GM12878 (cell line): ENCODE results near the gene PPP2R5C. TPM values are rescaled to one million over a fixed set of nuclear protein-coding genes. Genes with fewer than 3 reads are reported as not detected.

Experiments used
- BHLHE40 ChIP-seq, 2 experiments: fragments of 450-650 bp in 1 of 2; IDR thresholded peaks; 2 replicates each; pipeline ENCODE4 v1.6.1; 2011 to 2017; ENCODE audit warnings: low read depth in 2 of 2, borderline replicate concordance in 1 of 2, improper control_type of control experiment in 1 of 2, low read length in 1 of 2, mild to moderate bottlenecking in 1 of 2
- BMI1 ChIP-seq: fragments of 450-650 bp; IDR thresholded peaks from 2 replicates; pipeline ENCODE4 v1.6.1; 2016; ENCODE audit warnings: mild to moderate bottlenecking, moderate library complexity, borderline replicate concordance
- EED ChIP-seq: sonication (generic); IDR thresholded peaks from 2 replicates; pipeline ENCODE4 v1.6.1; 2016; ENCODE audit warnings: antibody characterized with exemption, low read depth
- FOXK2 ChIP-seq: fragments of 450-650 bp; IDR thresholded peaks from 2 replicates; pipeline ENCODE4 v1.6.1; 2017; ENCODE audit warnings: mild to moderate bottlenecking, moderate library complexity
- GATAD2B ChIP-seq: fragments of 450-650 bp; conservative IDR thresholded peaks from 2 replicates; pipeline ENCODE4 v1.6.1; 2017; ENCODE audit warnings: low read depth, mild to moderate bottlenecking, moderate library complexity
- IRF4 ChIP-seq: IDR thresholded peaks from 2 replicates; pipeline ENCODE4 v1.6.1; 2011; ENCODE audit warnings: low read depth, low read length
- MAX ChIP-seq: IDR thresholded peaks from 2 replicates; pipeline ENCODE4 v1.6.1; 2012; ENCODE audit warnings: low read depth, low read length, improper control_type of control experiment
- MTA2 ChIP-seq: fragments of 450-650 bp; IDR thresholded peaks from 2 replicates; pipeline ENCODE4 v1.6.1; 2016; ENCODE audit warnings: low read depth, mild to moderate bottlenecking, moderate library complexity
- PKNOX1 ChIP-seq: fragments of 450-650 bp; IDR thresholded peaks from 2 replicates; pipeline ENCODE4 v1.6.1; 2016; ENCODE audit warnings: mild to moderate bottlenecking
- PML ChIP-seq: IDR thresholded peaks from 2 replicates; pipeline ENCODE4 v1.6.1; 2012; ENCODE audit warnings: low read length, inconsistent platforms
- POLR2AphosphoS2 ChIP-seq: IDR thresholded peaks from 2 replicates; pipeline ENCODE4 v1.6.1; 2011; ENCODE audit warnings: low read depth, mild to moderate bottlenecking, low read length, improper control_type of control experiment, moderate library complexity
- RB1 ChIP-seq: fragments of 450-650 bp; formaldehyde crosslinking; IDR thresholded peaks from 2 replicates; pipeline ENCODE4 v1.6.1; 2017; ENCODE audit warnings: mild to moderate bottlenecking, borderline replicate concordance
- SKIL ChIP-seq: fragments of 450-650 bp; IDR thresholded peaks from 2 replicates; pipeline ENCODE4 v1.6.1; 2017; ENCODE audit warnings: mild to moderate bottlenecking, low read depth, inconsistent platforms; ENCODE audit not compliant: poor library complexity, severe bottlenecking
- SMAD1 ChIP-seq: fragments of 450-650 bp; IDR thresholded peaks from 2 replicates; pipeline ENCODE4 v1.6.1; 2018; ENCODE audit warnings: mild to moderate bottlenecking, low read depth; ENCODE audit not compliant: partially characterized antibody
- TARDBP ChIP-seq: IDR thresholded peaks from 2 replicates; pipeline ENCODE4 v1.6.1; 2016; ENCODE audit warnings: borderline replicate concordance
- TCF7 ChIP-seq: IDR thresholded peaks from 2 replicates; pipeline ENCODE4 v1.6.1; 2014; ENCODE audit warnings: antibody characterized with exemption, borderline replicate concordance
- ZNF622 ChIP-seq: fragments of 450-650 bp; IDR thresholded peaks from 2 replicates; pipeline ENCODE4 v1.6.1; 2017; ENCODE audit warnings: mild to moderate bottlenecking, inconsistent platforms
- ZSCAN29 ChIP-seq: fragments of 450-650 bp; IDR thresholded peaks from 2 replicates; pipeline ENCODE4 v1.6.1; 2017; ENCODE audit warnings: mild to moderate bottlenecking, moderate library complexity
- polyA plus RNA-seq, 11 experiments: library from polyadenylated mRNA; depleted of rRNA in 4 of 11; unstranded in 6 of 11; stranded (reverse) in 5 of 11; fragments of >200 nt; fragmentation: Nextera tagmentation in 4 of 11; fragmentation: Illumina TruSeq in 1 of 11; extraction: Ambion mirVana in 4 of 11; extraction: Trizol in 1 of 11; gene quantifications; 1 replicate in 1 of 11; 2 replicates in 10 of 11; pipeline versions ENCODE4 v1.2.1 to v1.2.3, GENCODE V29; 2011 to 2016; ENCODE audit warnings: inconsistent platforms in 2 of 11, missing spikeins in 2 of 11, low read depth in 1 of 11
- total RNA-seq, 4 experiments: library from RNA; depleted of rRNA in 3 of 4; stranded (reverse); fragments of >200 nt in 3 of 4; fragmentation: Illumina TruSeq in 1 of 4; extraction: Trizol in 1 of 4; gene quantifications; 2 replicates each; pipeline versions ENCODE4 v1.2.1 to v1.2.3, GENCODE V29; 2013 to 2021
- TF ChIP-seq, protein P1 (sequence below): fragments of 450-650 bp; IDR thresholded peaks from 2 replicates; pipeline ENCODE4 v1.6.1; 2018; ENCODE audit warnings: mild to moderate bottlenecking, low read depth, moderate library complexity; ENCODE audit not compliant: partially characterized antibody
- TF ChIP-seq, protein P2 (sequence below): fragments of 450-650 bp; formaldehyde crosslinking; IDR thresholded peaks from 2 replicates; pipeline ENCODE4 v1.5.0; 2022; ENCODE audit warnings: mild to moderate bottlenecking, missing genetic modification characterization

The PPP2R5C gene
- total and polyA plus RNA-seq, 10 of the 15 experiments (the other 5 are each of a cell fraction or from before 2014, with no cell fraction given): 106 to 199 (median 144) TPM

- peak; percentile 64 for TF ChIP-seq SMAD1
- TF ChIP-seq GATAD2B: peak; percentile 39; the same call in 1 of the 2 replicates
- TF ChIP-seq EED: peak; percentile 56; the same call in 1 of the 2 replicates
- no peak; the same call in 1 of the 2 replicates for TF ChIP-seq IRF4
- TF ChIP-seq POLR2AphosphoS2: peak; percentile 93
- peak; percentile 94 for TF ChIP-seq PML
- peak; percentile 84 to 94 for TF ChIP-seq BHLHE40 (IDR thresholded peaks at IDR 0.05; ENCODE audit: borderline replicate concordance in 1 of 2, low read depth in 2 of 2, low read length in 1 of 2)
- peak; percentile 93 for TF ChIP-seq MAX
- no peak for TF ChIP-seq ZNF622
- peak; percentile 53; the same call in 1 of the 2 replicates for TF ChIP-seq TARDBP
- TF ChIP-seq RB1: peak; percentile 48; the same call in 1 of the 2 replicates
- peak; percentile 54 for TF ChIP-seq SKIL
- peak; percentile 93 for TF ChIP-seq PKNOX1
- TF ChIP-seq BMI1: no peak
- TF ChIP-seq ZSCAN29: no peak
- TF ChIP-seq FOXK2: peak; percentile 58
- TF ChIP-seq MTA2: peak; percentile 6; the same call in 1 of the 2 replicates
- no peak for TF ChIP-seq TCF7
- TF ChIP-seq, protein P1, sequence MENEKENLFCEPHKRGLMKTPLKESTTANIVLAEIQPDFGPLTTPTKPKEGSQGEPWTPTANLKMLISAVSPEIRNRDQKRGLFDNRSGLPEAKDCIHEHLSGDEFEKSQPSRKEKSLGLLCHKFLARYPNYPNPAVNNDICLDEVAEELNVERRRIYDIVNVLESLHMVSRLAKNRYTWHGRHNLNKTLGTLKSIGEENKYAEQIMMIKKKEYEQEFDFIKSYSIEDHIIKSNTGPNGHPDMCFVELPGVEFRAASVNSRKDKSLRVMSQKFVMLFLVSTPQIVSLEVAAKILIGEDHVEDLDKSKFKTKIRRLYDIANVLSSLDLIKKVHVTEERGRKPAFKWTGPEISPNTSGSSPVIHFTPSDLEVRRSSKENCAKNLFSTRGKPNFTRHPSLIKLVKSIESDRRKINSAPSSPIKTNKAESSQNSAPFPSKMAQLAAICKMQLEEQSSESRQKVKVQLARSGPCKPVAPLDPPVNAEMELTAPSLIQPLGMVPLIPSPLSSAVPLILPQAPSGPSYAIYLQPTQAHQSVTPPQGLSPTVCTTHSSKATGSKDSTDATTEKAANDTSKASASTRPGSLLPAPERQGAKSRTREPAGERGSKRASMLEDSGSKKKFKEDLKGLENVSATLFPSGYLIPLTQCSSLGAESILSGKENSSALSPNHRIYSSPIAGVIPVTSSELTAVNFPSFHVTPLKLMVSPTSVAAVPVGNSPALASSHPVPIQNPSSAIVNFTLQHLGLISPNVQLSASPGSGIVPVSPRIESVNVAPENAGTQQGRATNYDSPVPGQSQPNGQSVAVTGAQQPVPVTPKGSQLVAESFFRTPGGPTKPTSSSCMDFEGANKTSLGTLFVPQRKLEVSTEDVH: peak; percentile 32
- TF ChIP-seq, protein P2, sequence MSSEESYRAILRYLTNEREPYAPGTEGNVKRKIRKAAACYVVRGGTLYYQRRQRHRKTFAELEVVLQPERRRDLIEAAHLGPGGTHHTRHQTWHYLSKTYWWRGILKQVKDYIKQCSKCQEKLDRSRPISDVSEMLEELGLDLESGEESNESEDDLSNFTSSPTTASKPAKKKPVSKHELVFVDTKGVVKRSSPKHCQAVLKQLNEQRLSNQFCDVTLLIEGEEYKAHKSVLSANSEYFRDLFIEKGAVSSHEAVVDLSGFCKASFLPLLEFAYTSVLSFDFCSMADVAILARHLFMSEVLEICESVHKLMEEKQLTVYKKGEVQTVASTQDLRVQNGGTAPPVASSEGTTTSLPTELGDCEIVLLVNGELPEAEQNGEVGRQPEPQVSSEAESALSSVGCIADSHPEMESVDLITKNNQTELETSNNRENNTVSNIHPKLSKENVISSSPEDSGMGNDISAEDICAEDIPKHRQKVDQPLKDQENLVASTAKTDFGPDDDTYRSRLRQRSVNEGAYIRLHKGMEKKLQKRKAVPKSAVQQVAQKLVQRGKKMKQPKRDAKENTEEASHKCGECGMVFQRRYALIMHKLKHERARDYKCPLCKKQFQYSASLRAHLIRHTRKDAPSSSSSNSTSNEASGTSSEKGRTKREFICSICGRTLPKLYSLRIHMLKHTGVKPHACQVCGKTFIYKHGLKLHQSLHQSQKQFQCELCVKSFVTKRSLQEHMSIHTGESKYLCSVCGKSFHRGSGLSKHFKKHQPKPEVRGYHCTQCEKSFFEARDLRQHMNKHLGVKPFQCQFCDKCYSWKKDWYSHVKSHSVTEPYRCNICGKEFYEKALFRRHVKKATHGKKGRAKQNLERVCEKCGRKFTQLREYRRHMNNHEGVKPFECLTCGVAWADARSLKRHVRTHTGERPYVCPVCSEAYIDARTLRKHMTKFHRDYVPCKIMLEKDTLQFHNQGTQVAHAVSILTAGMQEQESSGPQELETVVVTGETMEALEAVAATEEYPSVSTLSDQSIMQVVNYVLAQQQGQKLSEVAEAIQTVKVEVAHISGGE: no peak
Observed at GRCh38 chr14:101947904-101948665, 186.6 kb downstream of the PPP2R5C start (continued).
